Measurements from ENCODE around the gene IL37. TPM values are rescaled to one million over a fixed set of nuclear protein-coding genes. Genes with fewer than 3 reads are reported as not detected.

The IL37 gene
- total RNA-seq, 2 donors from 2014 or later: not detected

DNA sequence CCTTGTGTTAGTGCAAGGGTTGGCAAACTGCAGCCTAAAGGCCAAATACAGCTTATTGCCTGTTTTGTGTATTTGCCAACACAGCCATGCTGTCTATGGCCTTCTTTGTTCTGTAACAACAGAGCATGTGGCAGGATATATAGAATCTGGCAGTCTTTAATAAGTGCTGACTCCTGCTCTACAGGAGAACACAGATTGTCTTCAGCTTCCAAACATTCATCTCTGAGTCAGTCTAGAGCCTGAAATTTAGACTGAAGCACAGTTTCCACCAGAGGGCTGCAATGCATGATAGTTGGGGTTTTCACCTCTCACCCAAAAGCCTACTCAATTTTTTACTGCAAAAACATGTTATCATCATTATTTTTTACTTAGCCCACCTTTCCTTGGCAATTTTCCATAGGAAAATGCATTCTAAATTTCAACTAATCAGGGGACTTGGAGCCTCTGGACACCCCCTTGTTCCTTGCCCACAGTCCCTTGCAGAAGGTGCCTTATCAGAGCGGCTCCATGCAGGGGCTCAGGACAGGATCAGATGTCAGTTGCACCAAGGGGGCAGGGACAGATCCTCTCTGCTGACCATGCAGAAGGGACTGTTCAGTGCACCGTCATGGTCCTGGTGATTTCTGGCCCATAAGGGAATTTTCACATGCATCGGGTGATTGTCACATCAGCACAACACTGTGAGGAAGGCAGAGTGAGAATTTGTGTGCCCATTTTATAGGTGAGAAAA is 12.4 kb downstream of the IL37 start:
- Mint-ChIP-seq H3K36me3 (ENCODE audit: low read depth) (no peaks in the 10 kb centered on the region), H3K27ac (peak overlapping the region; percentile 81), H3K9me3 (peaks cover 9% of the 10 kb centered on the region), H3K4me3 (no peak overlapping the region), H3K27me3 (ENCODE audit: insufficient read depth) (peaks cover 4% of the 10 kb centered on the region), H3K4me1 (peaks cover 25% of the 10 kb centered on the region)
- TF ChIP-seq, protein P1, sequence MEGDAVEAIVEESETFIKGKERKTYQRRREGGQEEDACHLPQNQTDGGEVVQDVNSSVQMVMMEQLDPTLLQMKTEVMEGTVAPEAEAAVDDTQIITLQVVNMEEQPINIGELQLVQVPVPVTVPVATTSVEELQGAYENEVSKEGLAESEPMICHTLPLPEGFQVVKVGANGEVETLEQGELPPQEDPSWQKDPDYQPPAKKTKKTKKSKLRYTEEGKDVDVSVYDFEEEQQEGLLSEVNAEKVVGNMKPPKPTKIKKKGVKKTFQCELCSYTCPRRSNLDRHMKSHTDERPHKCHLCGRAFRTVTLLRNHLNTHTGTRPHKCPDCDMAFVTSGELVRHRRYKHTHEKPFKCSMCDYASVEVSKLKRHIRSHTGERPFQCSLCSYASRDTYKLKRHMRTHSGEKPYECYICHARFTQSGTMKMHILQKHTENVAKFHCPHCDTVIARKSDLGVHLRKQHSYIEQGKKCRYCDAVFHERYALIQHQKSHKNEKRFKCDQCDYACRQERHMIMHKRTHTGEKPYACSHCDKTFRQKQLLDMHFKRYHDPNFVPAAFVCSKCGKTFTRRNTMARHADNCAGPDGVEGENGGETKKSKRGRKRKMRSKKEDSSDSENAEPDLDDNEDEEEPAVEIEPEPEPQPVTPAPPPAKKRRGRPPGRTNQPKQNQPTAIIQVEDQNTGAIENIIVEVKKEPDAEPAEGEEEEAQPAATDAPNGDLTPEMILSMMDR (conservative IDR thresholded peaks at IDR 0.05): no peak
- WGBS, 2 experiments (ENCODE audit: insufficient coverage in 1 of 2, insufficient read length in 1 of 2): 82 to 88% methylated on average over 3 of the region's 3 CpGs
- peak; percentile 47 for DNase-seq
- no peaks in the 10 kb centered on the region for H3K36me3 ChIP-seq (ENCODE audit: control insufficient read depth, insufficient read depth, low read length)
- H3K4me1 ChIP-seq (ENCODE audit: control insufficient read depth, insufficient read depth, low read length): peaks cover 6% of the 10 kb centered on the region
- no peak overlapping the region for H3K4me3 ChIP-seq (ENCODE audit: low read length)
- no peak overlapping the region for H3K27ac ChIP-seq (ENCODE audit: low read depth, low read length)
- no peak overlapping the region for H3K9ac ChIP-seq (ENCODE audit: extremely low read depth, low read length, poor library complexity, severe bottlenecking)
- H3K27me3 ChIP-seq (ENCODE audit: control insufficient read depth, insufficient read depth, low read length, poor library complexity, severe bottlenecking): no peaks in the 10 kb centered on the region
- peaks cover 9% of the 10 kb centered on the region for H3K9me3 ChIP-seq (ENCODE audit: control insufficient read depth, low read length)

DNA sequence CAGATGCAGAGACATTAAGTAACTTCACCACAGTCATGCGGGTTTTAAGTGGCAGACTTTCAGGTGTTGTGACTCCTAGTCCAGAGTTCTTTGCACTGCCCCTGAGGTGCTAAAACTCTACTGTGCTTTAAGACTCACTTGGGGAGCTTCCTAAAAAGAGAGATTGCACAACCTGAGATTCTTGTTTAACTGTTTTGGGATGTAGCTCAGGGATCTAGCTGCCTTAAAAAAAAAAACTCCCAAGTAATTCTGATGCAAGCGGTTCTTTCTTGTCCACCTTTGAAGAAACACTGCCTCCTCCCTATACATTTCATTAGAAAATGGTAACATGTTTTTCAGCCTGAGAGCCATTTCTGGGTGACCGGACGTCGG is 13.0 kb downstream of the IL37 start:
- no peaks in the 10 kb centered on the region for H3K36me3 ChIP-seq (ENCODE audit: control insufficient read depth, insufficient read depth, low read length)
- no peak overlapping the region for H3K27ac ChIP-seq (ENCODE audit: low read depth, low read length)
- H3K27me3 Mint-ChIP-seq (ENCODE audit: insufficient read depth): peaks cover 4% of the 10 kb centered on the region
- 96 to 100% methylated on average over 5 of the region's 5 CpGs for WGBS, 2 experiments (ENCODE audit: insufficient coverage in 1 of 2, insufficient read length in 1 of 2)
- H3K9me3 ChIP-seq (ENCODE audit: control insufficient read depth, low read length): peaks cover 9% of the 10 kb centered on the region
- TF ChIP-seq, protein P1 (conservative IDR thresholded peaks at IDR 0.05): no peak
- peaks cover 8% of the 10 kb centered on the region for H3K9me3 Mint-ChIP-seq
- no peaks in the 10 kb centered on the region for H3K27me3 ChIP-seq (ENCODE audit: control insufficient read depth, insufficient read depth, low read length, poor library complexity, severe bottlenecking)
- no peaks in the 10 kb centered on the region for H3K36me3 Mint-ChIP-seq (ENCODE audit: low read depth)
- H3K4me1 ChIP-seq (ENCODE audit: control insufficient read depth, insufficient read depth, low read length): peaks cover 6% of the 10 kb centered on the region
- H3K4me1 Mint-ChIP-seq: peaks cover 25% of the 10 kb centered on the region
- no peak overlapping the region for H3K9ac ChIP-seq (ENCODE audit: extremely low read depth, low read length, poor library complexity, severe bottlenecking)
- DNase-seq: no peak
- peak overlapping the region; percentile 81 for H3K27ac Mint-ChIP-seq
- H3K4me3 ChIP-seq (ENCODE audit: low read length): no peak overlapping the region
- no peak overlapping the region for H3K4me3 Mint-ChIP-seq

DNA sequence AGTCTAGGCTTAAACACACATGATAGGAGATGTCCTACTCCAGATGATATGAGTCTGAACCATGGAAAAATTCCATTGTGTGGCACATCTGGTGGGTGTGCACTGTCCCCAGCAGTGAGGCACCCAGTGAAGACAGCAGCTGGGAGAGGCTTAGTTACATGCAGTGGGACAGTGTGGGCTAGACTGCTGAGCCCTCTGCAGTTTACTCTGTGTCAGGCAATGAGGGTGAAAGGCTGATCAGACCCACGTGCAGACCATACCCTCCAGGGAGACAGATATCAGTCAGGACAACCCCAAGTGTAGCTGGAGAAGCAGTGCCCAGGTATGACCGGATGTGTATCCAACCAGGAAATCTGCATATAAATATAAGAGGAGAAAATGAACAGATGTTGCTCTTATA is 13.4 kb downstream of the IL37 start:
- peak; percentile 33 for DNase-seq
- Histone ChIP-seq H3K9ac (ENCODE audit: extremely low read depth, low read length, poor library complexity, severe bottlenecking) (no peak overlapping the region), H3K36me3 (ENCODE audit: control insufficient read depth, insufficient read depth, low read length) (no peaks in the 10 kb centered on the region), H3K27me3 (ENCODE audit: control insufficient read depth, insufficient read depth, low read length, poor library complexity, severe bottlenecking) (no peaks in the 10 kb centered on the region), H3K4me3 (ENCODE audit: low read length) (no peak overlapping the region), H3K27ac (ENCODE audit: low read depth, low read length) (no peak overlapping the region), H3K9me3 (ENCODE audit: control insufficient read depth, low read length) (peaks cover 8% of the 10 kb centered on the region), H3K4me1 (ENCODE audit: control insufficient read depth, insufficient read depth, low read length) (peaks cover 6% of the 10 kb centered on the region)
- Mint-ChIP-seq H3K9me3 (peaks cover 5% of the 10 kb centered on the region), H3K36me3 (ENCODE audit: low read depth) (no peaks in the 10 kb centered on the region), H3K27ac (no peak overlapping the region), H3K27me3 (ENCODE audit: insufficient read depth) (peaks cover 2% of the 10 kb centered on the region), H3K4me1 (peaks cover 25% of the 10 kb centered on the region), H3K4me3 (no peak overlapping the region)
- whole genome bisulfite sequencing, 2 experiments (ENCODE audit: insufficient coverage in 1 of 2, insufficient read length in 1 of 2): 76 to 90% methylated on average over 2 of the region's 2 CpGs
- TF ChIP-seq, protein P1 (conservative IDR thresholded peaks at IDR 0.05): no peak
